ENCODE data around the gene MAP3K8.

DNA sequence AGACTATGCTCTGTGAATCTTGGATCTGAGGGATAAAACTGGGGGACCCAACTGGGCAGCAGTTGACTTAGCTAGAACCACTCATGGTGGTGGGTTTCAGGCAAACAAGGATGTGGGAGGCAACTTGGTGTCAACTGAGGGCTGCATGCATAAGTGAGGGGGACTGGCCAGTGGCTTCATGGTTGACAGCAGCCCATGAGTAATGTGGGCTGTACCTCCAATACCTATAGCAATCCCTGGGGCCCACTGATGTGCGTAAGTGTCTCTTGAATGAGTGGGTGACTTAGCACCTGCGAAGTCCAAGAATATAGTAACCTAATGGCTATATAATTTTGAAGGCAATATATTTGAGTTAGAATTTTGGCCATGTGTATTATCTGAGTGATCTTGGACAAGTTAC is 13.7 kb upstream of the MAP3K8 start:
- TF ChIP-seq CTCF (IDR thresholded peaks at IDR 0.05), result no peak
- TF ChIP-seq POLR2A (IDR thresholded peaks at IDR 0.05), result no peak
- no peak for TF ChIP-seq EP300 (IDR thresholded peaks at IDR 0.05)

Data from gastroesophageal sphincter (tissue), 3 donors.